ENCODE measurements around the gene ASB1.

- no peak for TF ChIP-seq HNRNPL (IDR thresholded peaks at IDR 0.05; ENCODE audit: low read depth, low read length)
- no peak for TF ChIP-seq NFIC (IDR thresholded peaks at IDR 0.05)
- TF ChIP-seq CHD2 (IDR thresholded peaks at IDR 0.05; ENCODE audit: low read depth, low read length) = no peak
- TF ChIP-seq TRIM24 (IDR thresholded peaks at IDR 0.05) = no peak
- no peak for TF ChIP-seq CTCF (IDR thresholded peaks at IDR 0.05 in 2 of 3, conservative IDR thresholded peaks at IDR 0.05 in 1 of 3; ENCODE audit: insufficient read depth in 2 of 3, low read depth in 1 of 3, low read length in 3 of 3)
- TF ChIP-seq CCAR2 (IDR thresholded peaks at IDR 0.05; ENCODE audit: low read depth, low read length) = no peak
- TF ChIP-seq CBX1 (IDR thresholded peaks at IDR 0.05; ENCODE audit: low read depth) = no peak
- TF ChIP-seq ZNF76 (CRISPR knock-in tag; IDR thresholded peaks at IDR 0.05; ENCODE audit: borderline replicate concordance) = no peak
- no peak for TF ChIP-seq HNRNPLL (IDR thresholded peaks at IDR 0.05; ENCODE audit: low read depth, low read length, poor library complexity, severe bottlenecking)
- TF ChIP-seq MYC (IDR thresholded peaks at IDR 0.05; ENCODE audit: low read depth, low read length) = no peak
- no peak for TF ChIP-seq MYC (CRISPR knock-in tag; IDR thresholded peaks at IDR 0.05; ENCODE audit: borderline replicate concordance, low read depth)
- TF ChIP-seq NR2C2 (CRISPR knock-in tag; IDR thresholded peaks at IDR 0.05) = no peak
- no peak for TF ChIP-seq NR2C2 (tag; IDR thresholded peaks at IDR 0.05)
- no peak for TF ChIP-seq SRF (CRISPR knock-in tag; IDR thresholded peaks at IDR 0.05)
- TF ChIP-seq ARID3A (IDR thresholded peaks at IDR 0.05; ENCODE audit: borderline replicate concordance, low read depth, low read length) = no peak
Measured at GRCh38 chr2:238497610-238498005, 70.9 kb downstream of the ASB1 start.
